ENCODE measurements around the gene ARID1A.

Gene ARID1A

GRCh38 chr1:26784023-26784871 is 88.4 kb downstream of the ARID1A start:
- H3K9me3 ChIP-seq (ENCODE audit: control insufficient read depth, insufficient read depth, low read depth, low read length): no peaks in the 10 kb centered on the region
- H3K27me3 ChIP-seq (ENCODE audit: control insufficient read depth, insufficient read depth, low read length): no peaks in the 10 kb centered on the region
- H3K4me1 ChIP-seq (ENCODE audit: control insufficient read depth, insufficient read depth, low read length): peaks cover 41% of the 10 kb centered on the region
- H3K36me3 ChIP-seq (ENCODE audit: control insufficient read depth, insufficient read depth, low read length): peaks cover 41% of the 10 kb centered on the region
- H3K9ac ChIP-seq (ENCODE audit: low read length): no peak overlapping the region
- H3K27ac ChIP-seq (ENCODE audit: low read depth, low read length): no peak overlapping the region
- no peak overlapping the region for H3K4me3 ChIP-seq (ENCODE audit: low read depth, low read length)

- Histone ChIP-seq H3K27ac (ENCODE audit: low read depth, low read length) (no peak overlapping the region), H3K4me3 (ENCODE audit: low read depth, low read length) (no peak overlapping the region), H3K4me1 (ENCODE audit: control insufficient read depth, insufficient read depth, low read length) (peaks cover 41% of the 10 kb centered on the region)
Measured at GRCh38 chr1:26784886-26785285, 89.1 kb downstream of the ARID1A start.

GRCh38 chr1:26785611-26786436 is 90.0 kb downstream of the ARID1A start:
- Histone ChIP-seq H3K4me1 (ENCODE audit: control insufficient read depth, insufficient read depth, low read length) (peaks cover 41% of the 10 kb centered on the region), H3K4me3 (ENCODE audit: low read depth, low read length) (no peak overlapping the region), H3K9ac (ENCODE audit: low read length) (no peak overlapping the region), H3K27ac (ENCODE audit: low read depth, low read length) (peak overlapping the region; percentile 92; the same call in 1 of the 2 replicates), H3K36me3 (ENCODE audit: control insufficient read depth, insufficient read depth, low read length) (peaks cover 26% of the 10 kb centered on the region), H3K9me3 (ENCODE audit: control insufficient read depth, insufficient read depth, low read depth, low read length) (no peaks in the 10 kb centered on the region), H3K27me3 (ENCODE audit: control insufficient read depth, insufficient read depth, low read length) (no peaks in the 10 kb centered on the region)

More at GRCh38 chr1:26784886-26785285, 89.1 kb downstream of the ARID1A start:
- no peak overlapping the region for H3K9ac ChIP-seq (ENCODE audit: low read length)
- H3K9me3 ChIP-seq (ENCODE audit: control insufficient read depth, insufficient read depth, low read depth, low read length): no peaks in the 10 kb centered on the region
- H3K36me3 ChIP-seq (ENCODE audit: control insufficient read depth, insufficient read depth, low read length): peaks cover 35% of the 10 kb centered on the region
- H3K27me3 ChIP-seq (ENCODE audit: control insufficient read depth, insufficient read depth, low read length): no peaks in the 10 kb centered on the region

GRCh38 chr1:26786437-26787380 is 90.9 kb downstream of the ARID1A start:
- H3K27ac ChIP-seq (ENCODE audit: low read depth, low read length): peak overlapping the region; percentile 92
- peaks cover 41% of the 10 kb centered on the region for H3K4me1 ChIP-seq (ENCODE audit: control insufficient read depth, insufficient read depth, low read length)
- H3K9me3 ChIP-seq (ENCODE audit: control insufficient read depth, insufficient read depth, low read depth, low read length): no peaks in the 10 kb centered on the region
- H3K36me3 ChIP-seq (ENCODE audit: control insufficient read depth, insufficient read depth, low read length): peaks cover 17% of the 10 kb centered on the region
- peak overlapping the region; percentile 90 for H3K9ac ChIP-seq (ENCODE audit: low read length)
- peak overlapping the region; percentile 63 for H3K4me3 ChIP-seq (ENCODE audit: low read depth, low read length)
- no peaks in the 10 kb centered on the region for H3K27me3 ChIP-seq (ENCODE audit: control insufficient read depth, insufficient read depth, low read length)

GRCh38 chr1:26787381-26787705 is 91.5 kb downstream of the ARID1A start:
- peak overlapping the region; percentile 92 for H3K27ac ChIP-seq (ENCODE audit: low read depth, low read length)
- H3K4me1 ChIP-seq (ENCODE audit: control insufficient read depth, insufficient read depth, low read length): peaks cover 41% of the 10 kb centered on the region
- H3K9me3 ChIP-seq (ENCODE audit: control insufficient read depth, insufficient read depth, low read depth, low read length): no peaks in the 10 kb centered on the region
- H3K36me3 ChIP-seq (ENCODE audit: control insufficient read depth, insufficient read depth, low read length): peaks cover 13% of the 10 kb centered on the region
- no peaks in the 10 kb centered on the region for H3K27me3 ChIP-seq (ENCODE audit: control insufficient read depth, insufficient read depth, low read length)
- peak overlapping the region; percentile 63 for H3K4me3 ChIP-seq (ENCODE audit: low read depth, low read length)
- H3K9ac ChIP-seq (ENCODE audit: low read length): peak overlapping the region; percentile 90

GRCh38 chr1:26787706-26788514 is 92.1 kb downstream of the ARID1A start, which contains the start of gene PIGV:
PIGV (plus strand) TSS chr1:26787950; CDS start chr1:26790816, 2,866 bp downstream.
- Histone ChIP-seq H3K9me3 (ENCODE audit: control insufficient read depth, insufficient read depth, low read depth, low read length) (no peaks in the 10 kb centered on the region), H3K36me3 (ENCODE audit: control insufficient read depth, insufficient read depth, low read length) (peaks cover 8% of the 10 kb centered on the region), H3K27me3 (ENCODE audit: control insufficient read depth, insufficient read depth, low read length) (no peaks in the 10 kb centered on the region), H3K4me3 (ENCODE audit: low read depth, low read length) (peak within 1 kb of the TSS; percentile 63), H3K9ac (ENCODE audit: low read length) (peak within 1 kb of the TSS; percentile 90), H3K4me1 (ENCODE audit: control insufficient read depth, insufficient read depth, low read length) (peaks cover 40% of the 10 kb centered on the region), H3K27ac (ENCODE audit: low read depth, low read length) (peak within 1 kb of the TSS; percentile 92)

- Histone ChIP-seq H3K36me3 (ENCODE audit: control insufficient read depth, insufficient read depth, low read length) (peaks cover 3% of the 10 kb centered on the region; the same call in 1 of the 2 replicates), H3K4me3 (ENCODE audit: low read depth, low read length) (peak overlapping the region; percentile 63), H3K4me1 (ENCODE audit: control insufficient read depth, insufficient read depth, low read length) (peaks cover 35% of the 10 kb centered on the region), H3K9ac (ENCODE audit: low read length) (peak overlapping the region; percentile 90), H3K27ac (ENCODE audit: low read depth, low read length) (peak overlapping the region; percentile 92; the same call in 1 of the 2 replicates), H3K27me3 (ENCODE audit: control insufficient read depth, insufficient read depth, low read length) (no peaks in the 10 kb centered on the region), H3K9me3 (ENCODE audit: control insufficient read depth, insufficient read depth, low read depth, low read length) (no peaks in the 10 kb centered on the region)
Measured at GRCh38 chr1:26788515-26788785, 92.6 kb downstream of the ARID1A start.

- Histone ChIP-seq H3K4me1 (ENCODE audit: control insufficient read depth, insufficient read depth, low read length) (peaks cover 29% of the 10 kb centered on the region), H3K4me3 (ENCODE audit: low read depth, low read length) (peak overlapping the region; percentile 63), H3K27ac (ENCODE audit: low read depth, low read length) (no peak overlapping the region), H3K27me3 (ENCODE audit: control insufficient read depth, insufficient read depth, low read length) (no peaks in the 10 kb centered on the region), H3K9me3 (ENCODE audit: control insufficient read depth, insufficient read depth, low read depth, low read length) (no peaks in the 10 kb centered on the region), H3K36me3 (ENCODE audit: control insufficient read depth, insufficient read depth, low read length) (peaks cover 3% of the 10 kb centered on the region), H3K9ac (ENCODE audit: low read length) (peak overlapping the region; percentile 90)
Measured at GRCh38 chr1:26788836-26789611, 93.2 kb downstream of the ARID1A start.

GRCh38 chr1:26789612-26789865 is 93.7 kb downstream of the ARID1A start:
- no peak overlapping the region for H3K4me3 ChIP-seq (ENCODE audit: low read depth, low read length)
- H3K9ac ChIP-seq (ENCODE audit: low read length): no peak overlapping the region
- H3K27ac ChIP-seq (ENCODE audit: low read depth, low read length): no peak overlapping the region

More at GRCh38 chr1:26789612-26789865, 93.7 kb downstream of the ARID1A start:
- Histone ChIP-seq H3K27me3 (ENCODE audit: control insufficient read depth, insufficient read depth, low read length) (no peaks in the 10 kb centered on the region), H3K9me3 (ENCODE audit: control insufficient read depth, insufficient read depth, low read depth, low read length) (no peaks in the 10 kb centered on the region), H3K4me1 (ENCODE audit: control insufficient read depth, insufficient read depth, low read length) (peaks cover 26% of the 10 kb centered on the region), H3K36me3 (ENCODE audit: control insufficient read depth, insufficient read depth, low read length) (peaks cover 8% of the 10 kb centered on the region)
